GM21526 (cell line): ENCODE results near the gene TSPAN15.

Experiments used
- ATAC-seq: cut with Tn5 transposase; IDR thresholded peaks from one replicate; pipeline ENCODE4 v1.9.1; 2021; ENCODE audit warnings: moderate library complexity; ENCODE audit not compliant: unreplicated experiment, low FRiP score

TSPAN15 gene

DNA sequence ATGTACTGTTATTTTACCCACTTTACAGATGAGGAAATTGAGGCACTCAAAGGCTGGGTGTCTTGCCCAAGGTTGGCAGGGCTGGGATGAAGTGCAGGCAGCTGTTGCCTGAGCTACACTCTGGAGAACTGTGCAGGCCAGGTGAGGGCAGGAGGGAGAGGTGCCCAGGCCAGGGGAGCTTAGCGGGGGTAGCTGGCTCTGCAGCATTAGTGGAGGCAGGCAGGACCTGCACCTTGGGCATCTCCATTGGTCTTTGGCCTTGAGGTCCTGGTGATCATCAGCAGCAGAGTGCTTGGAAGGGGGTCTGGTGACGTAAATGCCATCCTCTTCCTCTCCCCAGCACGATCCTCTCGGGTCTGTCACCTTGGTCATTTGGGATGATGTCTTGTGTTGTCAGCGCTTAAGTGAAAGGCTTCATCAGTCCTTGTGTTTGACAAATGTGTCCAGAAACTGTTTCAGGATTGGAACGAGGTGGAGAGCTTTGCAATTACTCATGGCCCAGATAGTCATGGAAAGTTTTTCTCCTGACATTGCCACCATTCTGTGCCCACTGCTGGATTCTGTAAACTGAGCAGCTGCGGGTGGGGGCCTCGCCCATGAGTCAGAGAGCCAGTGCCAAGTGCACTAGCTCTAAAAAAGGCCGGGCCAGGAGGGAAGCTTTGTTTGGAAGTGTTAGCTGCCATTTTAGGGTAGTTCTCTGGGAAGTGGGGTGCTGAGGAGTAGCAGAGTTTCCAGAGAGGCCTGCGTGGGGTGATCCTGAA, 47.6 kb downstream of the TSPAN15 start:
- ATAC-seq: no peak

- ATAC-seq: no peak
Measured at GRCh38 chr10:69499726-69500689, 48.7 kb downstream of the TSPAN15 start.

DNA sequence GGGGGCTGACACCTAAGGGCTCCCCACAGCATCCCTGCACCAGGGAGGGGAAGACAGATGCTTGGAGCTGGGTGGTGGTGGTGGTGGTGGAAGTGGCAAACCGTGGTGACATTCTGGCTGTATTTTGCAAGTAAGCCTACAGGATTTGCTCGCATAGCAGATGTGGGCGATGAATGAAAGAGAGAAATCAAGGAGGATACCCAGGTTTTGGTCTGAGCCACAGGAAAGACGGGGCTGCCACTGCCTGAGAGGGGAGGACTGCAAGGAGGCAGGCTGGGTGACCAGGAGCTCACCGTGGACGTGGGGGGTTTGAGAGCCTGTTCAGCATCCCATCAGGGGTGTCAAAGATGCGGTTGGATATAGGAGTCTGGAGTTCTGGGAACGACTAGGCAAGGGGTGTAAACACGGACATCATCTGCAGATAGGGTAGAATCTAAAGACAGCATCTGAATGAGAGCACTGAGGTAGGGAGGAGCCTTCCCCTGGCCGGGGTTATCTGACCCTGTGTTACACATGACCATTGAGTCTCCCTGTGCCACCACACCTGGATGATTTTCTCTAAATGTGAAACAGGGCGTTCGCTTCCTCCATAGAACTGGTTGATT, 49.7 kb downstream of the TSPAN15 start:
- no peak for ATAC-seq

GRCh38 chr10:69501657-69502056, 50.4 kb downstream of the TSPAN15 start:
- no peak for ATAC-seq

DNA sequence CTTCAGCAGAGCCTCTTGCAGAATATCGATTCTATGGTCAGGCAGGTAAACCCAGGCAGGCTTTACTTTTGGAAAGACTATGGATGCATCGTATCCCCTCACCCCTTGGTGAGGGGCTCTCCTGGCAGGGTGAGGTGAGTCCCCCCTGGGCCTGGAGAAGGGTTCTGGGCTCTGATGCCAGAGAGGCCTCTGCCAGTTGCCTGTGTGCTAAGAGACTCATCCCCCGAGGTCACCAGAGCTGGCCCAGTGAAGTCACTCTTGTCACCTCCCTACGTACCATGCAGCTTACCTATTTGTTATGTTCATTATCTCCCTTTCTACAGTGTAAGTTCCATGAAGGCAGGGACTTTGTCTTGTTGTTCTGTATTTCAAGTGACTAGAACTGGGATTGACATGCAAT, 51.3 kb downstream of the TSPAN15 start:
- ATAC-seq: no peak

- ATAC-seq: no peak
Measured at GRCh38 chr10:69503001-69503895, 52.0 kb downstream of the TSPAN15 start.

- ATAC-seq: no peak
Measured at GRCh38 chr10:69503896-69504265, 52.6 kb downstream of the TSPAN15 start.

DNA sequence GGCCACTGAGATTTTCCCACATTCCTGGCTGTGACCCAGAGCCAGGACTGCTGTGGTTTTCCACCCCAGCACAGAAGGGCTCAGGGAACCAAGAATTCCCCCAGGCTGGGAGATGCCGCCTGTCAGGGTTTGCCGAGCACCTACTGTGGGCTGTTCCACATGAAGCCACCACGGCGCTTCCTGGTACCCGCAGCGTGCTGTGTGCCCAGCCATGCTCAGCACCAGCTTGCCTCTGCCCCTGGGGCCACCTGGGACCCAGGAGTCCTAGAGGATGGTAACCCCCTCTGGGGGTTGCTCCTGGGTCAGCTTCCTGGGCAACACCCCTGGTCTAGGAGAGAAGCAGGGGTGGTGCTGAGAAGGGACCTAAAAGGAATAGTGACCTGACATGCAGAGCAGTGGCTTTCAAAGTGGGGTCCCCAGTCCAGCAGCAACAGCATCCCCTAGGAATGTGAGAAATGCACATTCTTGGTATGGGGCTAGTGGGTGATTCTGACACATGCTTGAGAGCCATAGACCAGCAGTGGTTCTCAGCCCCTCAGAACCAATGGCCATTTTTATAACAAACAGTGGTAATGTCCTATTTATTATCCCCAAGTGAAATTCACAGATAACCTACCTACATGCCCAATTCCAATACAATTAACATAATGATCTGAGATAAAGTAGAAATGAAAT, 53.4 kb downstream of the TSPAN15 start:
- ATAC-seq: no peak

GRCh38 chr10:69505636-69506318, 54.5 kb downstream of the TSPAN15 start:
- ATAC-seq: no peak

- no peak for ATAC-seq
Measured at GRCh38 chr10:69506487-69506833, 55.2 kb downstream of the TSPAN15 start.

DNA sequence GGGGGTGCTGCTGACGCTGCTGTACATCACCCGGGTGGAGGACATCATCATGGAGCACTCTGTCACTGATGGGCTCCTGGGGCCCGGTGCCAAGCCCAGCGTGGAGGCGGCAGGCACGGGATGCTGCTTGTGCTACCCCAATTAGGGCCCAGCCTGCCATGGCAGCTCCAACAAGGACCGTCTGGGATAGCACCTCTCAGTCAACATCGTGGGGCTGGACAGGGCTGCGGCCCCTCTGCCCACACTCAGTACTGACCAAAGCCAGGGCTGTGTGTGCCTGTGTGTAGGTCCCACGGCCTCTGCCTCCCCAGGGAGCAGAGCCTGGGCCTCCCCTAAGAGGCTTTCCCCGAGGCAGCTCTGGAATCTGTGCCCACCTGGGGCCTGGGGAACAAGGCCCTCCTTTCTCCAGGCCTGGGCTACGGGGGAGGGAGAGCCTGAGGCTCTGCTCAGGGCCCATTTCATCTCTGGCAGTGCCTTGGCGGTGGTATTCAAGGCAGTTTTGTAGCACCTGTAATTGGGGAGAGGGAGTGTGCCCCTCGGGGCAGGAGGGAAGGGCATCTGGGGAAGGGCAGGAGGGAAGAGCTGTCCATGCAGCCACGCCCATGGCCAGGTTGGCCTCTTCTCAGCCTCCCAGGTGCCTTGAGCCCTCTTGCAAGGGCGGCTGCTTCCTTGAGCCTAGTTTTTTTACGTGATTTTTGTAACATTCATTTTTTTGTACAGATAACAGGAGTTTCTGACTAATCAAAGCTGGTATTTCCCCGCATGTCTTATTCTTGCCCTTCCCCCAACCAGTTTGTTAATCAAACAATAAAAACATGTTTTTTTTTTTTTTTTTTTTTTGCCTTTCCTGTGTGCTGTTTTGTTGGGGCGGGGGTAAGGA, 55.8 kb downstream of the TSPAN15 start:
- no peak for ATAC-seq

GRCh38 chr10:69508738-69509340, 57.6 kb downstream of the TSPAN15 start:
- ATAC-seq: no peak

DNA sequence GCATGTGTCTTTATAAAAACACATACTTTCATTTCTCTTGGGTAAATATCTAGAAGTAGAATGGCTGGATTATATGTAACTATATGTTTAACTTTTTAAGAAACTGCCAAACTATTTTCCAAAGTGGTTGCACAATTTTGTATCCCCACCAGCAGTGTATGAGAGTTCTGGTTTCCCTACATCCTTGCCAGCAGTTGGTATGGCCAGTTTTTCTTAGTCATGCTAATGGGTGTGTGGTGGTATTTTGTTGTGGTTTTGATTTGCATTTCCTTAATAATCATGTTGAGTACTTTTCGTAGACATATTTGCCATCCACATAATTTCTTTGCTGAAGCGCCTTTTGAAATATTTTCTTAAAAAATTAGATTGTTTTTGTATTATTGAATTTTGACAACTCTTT, 61.6 kb downstream of the TSPAN15 start:
- no peak for ATAC-seq

- no peak for ATAC-seq
Measured at GRCh38 chr10:69513617-69514016, 62.4 kb downstream of the TSPAN15 start.

- ATAC-seq: peak; percentile 77
Measured at GRCh38 chr10:69515699-69516259, 64.5 kb downstream of the TSPAN15 start.

DNA sequence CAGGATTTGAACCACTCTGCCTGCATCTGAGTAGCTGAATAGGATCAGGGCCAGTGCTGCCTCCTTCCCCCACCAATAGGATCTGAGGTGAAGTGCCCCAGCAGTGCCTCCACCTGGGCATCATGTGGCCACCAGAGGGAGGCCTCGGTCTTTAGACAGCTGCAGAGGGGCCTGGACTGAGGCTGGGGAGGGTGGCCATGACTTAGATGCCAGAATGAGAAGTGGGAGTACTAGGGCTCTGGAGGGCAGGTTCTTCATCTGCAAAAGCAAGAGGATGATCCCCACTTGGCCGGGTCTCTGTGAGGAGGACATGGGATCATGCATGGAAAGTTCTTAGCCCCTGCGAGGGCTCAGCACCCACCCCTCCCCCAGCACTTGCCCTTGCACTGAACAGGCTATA, 65.1 kb downstream of the TSPAN15 start:
- ATAC-seq: no peak

DNA sequence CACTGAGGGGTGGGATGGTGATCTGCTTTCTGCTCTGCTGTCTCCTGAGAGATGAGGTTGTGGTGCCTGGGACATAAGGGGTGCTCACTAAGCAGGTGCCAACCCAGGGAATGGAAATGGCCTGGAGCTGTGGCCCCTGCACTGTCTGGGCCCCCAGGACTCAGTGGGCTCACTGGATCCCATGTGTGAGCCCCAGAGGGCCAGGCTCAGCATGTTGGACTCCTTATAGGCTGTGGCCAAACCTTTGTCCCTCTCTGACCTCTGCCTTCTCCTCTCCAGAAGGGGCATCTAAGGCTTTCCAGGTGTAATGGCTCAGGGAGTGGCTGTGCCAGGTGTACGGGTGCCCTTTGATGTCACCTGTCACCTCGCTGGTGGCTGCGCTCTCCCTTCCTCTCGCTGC, 65.5 kb downstream of the TSPAN15 start:
- ATAC-seq: no peak
